K562 (cell line): ENCODE data around the gene HYI. TPM values are rescaled to one million over a fixed set of nuclear protein-coding genes. Genes with fewer than 3 reads are reported as not detected.
A peak's percentile ranks its signal among the peaks of the same experiment; 100 is the strongest.

Experiments
- CREB3L1 ChIP-seq: fragments of 450-650 bp; IDR thresholded peaks from 2 replicates; pipeline ENCODE4 v1.6.1; 2014; ENCODE audit warnings: low read depth, mild to moderate bottlenecking, moderate library complexity, borderline replicate concordance
- ESRRA ChIP-seq: fragments of 450-650 bp; IDR thresholded peaks from 2 replicates; pipeline ENCODE4 v1.6.1; 2014; ENCODE audit warnings: low read depth, mild to moderate bottlenecking, moderate library complexity, borderline replicate concordance
- SMARCA5 ChIP-seq: fragments of 450-650 bp; IDR thresholded peaks from 2 replicates; pipeline ENCODE4 v1.6.1; 2016
- TBL1XR1 ChIP-seq, 2 experiments: IDR thresholded peaks; 2 replicates each; pipeline ENCODE4 v1.6.1; 2012; ENCODE audit warnings: improper control_type of control experiment in 2 of 2, low read length in 2 of 2, mild to moderate bottlenecking in 1 of 2
- ZBTB40 ChIP-seq, 2 experiments: fragments of 450-650 bp in 1 of 2; sonication (generic) in 1 of 2; formaldehyde crosslinking in 1 of 2; IDR thresholded peaks; 2 replicates each; pipeline versions ENCODE4 v1.7.1 to v1.9.0; 2016 to 2022; ENCODE audit warnings: inconsistent platforms in 1 of 2, mild to moderate bottlenecking in 1 of 2, missing genetic modification reagents in 1 of 2
- polyA plus RNA-seq, 8 experiments: library from polyadenylated mRNA; depleted of rRNA in 4 of 8; stranded (reverse) in 5 of 8; unstranded in 3 of 8; fragments of >200 nt; fragmentation: Nextera tagmentation in 2 of 8; fragmentation: Illumina TruSeq in 1 of 8; extraction: Ambion mirVana in 2 of 8; extraction: Trizol in 1 of 8; gene quantifications; 2 replicates each; pipeline versions ENCODE4 v1.2.1 to v1.2.3, GENCODE V29; 2011 to 2014; ENCODE audit warnings: inconsistent platforms in 1 of 8, missing spikeins in 1 of 8
- total RNA-seq, 7 experiments: library from RNA; depleted of rRNA in 6 of 7; stranded (reverse); fragments of >200 nt in 6 of 7; fragmentation: Illumina TruSeq in 2 of 7; extraction: Trizol in 2 of 7; gene quantifications; 2 replicates each; pipeline versions ENCODE4 v1.2.1 to v1.2.3, GENCODE V29; 2011 to 2021; ENCODE audit warnings: low replicate concordance in 1 of 7
- TF ChIP-seq, protein P1 (sequence below): fragments of 250-450 bp; sonication (Bioruptor Pico); IDR thresholded peaks from 2 replicates; pipeline ENCODE4 v1.4.0; 2020
- TF ChIP-seq, protein P2 (sequence below): fragments of 250-450 bp; sonication (Bioruptor Pico); IDR thresholded peaks from 2 replicates; pipeline ENCODE4 v1.4.0; 2020; ENCODE audit warnings: mild to moderate bottlenecking

The HYI gene
- total and polyA plus RNA-seq, 9 of the 15 experiments (the other 6 are each of a cell fraction or from before 2014, with no cell fraction given), result 0.04 to 4.1 (median 1.4) TPM; not detected in 1

DNA sequence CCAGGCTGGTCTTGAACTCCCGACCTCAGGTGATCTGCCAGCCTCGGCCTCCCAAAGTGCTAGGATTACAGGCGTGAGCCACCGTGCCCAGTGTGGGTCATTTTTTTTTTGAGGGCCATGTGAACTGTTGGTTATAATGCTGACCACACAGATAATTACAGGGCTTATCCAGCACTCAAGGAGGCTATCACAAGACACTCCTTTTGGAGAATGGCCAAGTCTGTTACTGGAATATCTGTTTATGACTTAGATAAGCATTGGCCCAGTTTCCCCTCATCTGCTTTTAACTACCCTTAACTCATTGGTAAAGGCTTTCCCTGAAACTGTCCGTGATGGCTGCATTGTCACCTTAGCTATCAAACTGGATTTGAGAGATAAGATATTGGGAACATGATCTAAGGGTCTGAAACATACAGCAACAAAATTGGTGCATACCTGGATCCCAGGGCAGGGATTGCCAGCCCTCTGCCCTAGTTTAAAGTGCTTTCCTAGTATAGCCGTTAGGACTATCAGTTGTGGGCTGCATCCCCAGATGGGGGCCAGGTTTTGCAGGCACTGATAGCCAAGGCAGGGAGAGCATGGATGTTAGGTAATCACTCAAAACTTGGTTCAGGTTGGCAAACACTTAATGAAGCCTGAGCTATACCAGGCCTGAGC is 48.4 kb downstream of the HYI start (continued):
- TF ChIP-seq ZBTB40 (IDR thresholded peaks at IDR 0.05), result no peak
- no peak for TF ChIP-seq ZBTB40 (CRISPR knock-in tag; IDR thresholded peaks at IDR 0.05)
- peak; percentile 87; the same call in 1 of the 2 replicates for TF ChIP-seq ESRRA
- TF ChIP-seq, protein P1, sequence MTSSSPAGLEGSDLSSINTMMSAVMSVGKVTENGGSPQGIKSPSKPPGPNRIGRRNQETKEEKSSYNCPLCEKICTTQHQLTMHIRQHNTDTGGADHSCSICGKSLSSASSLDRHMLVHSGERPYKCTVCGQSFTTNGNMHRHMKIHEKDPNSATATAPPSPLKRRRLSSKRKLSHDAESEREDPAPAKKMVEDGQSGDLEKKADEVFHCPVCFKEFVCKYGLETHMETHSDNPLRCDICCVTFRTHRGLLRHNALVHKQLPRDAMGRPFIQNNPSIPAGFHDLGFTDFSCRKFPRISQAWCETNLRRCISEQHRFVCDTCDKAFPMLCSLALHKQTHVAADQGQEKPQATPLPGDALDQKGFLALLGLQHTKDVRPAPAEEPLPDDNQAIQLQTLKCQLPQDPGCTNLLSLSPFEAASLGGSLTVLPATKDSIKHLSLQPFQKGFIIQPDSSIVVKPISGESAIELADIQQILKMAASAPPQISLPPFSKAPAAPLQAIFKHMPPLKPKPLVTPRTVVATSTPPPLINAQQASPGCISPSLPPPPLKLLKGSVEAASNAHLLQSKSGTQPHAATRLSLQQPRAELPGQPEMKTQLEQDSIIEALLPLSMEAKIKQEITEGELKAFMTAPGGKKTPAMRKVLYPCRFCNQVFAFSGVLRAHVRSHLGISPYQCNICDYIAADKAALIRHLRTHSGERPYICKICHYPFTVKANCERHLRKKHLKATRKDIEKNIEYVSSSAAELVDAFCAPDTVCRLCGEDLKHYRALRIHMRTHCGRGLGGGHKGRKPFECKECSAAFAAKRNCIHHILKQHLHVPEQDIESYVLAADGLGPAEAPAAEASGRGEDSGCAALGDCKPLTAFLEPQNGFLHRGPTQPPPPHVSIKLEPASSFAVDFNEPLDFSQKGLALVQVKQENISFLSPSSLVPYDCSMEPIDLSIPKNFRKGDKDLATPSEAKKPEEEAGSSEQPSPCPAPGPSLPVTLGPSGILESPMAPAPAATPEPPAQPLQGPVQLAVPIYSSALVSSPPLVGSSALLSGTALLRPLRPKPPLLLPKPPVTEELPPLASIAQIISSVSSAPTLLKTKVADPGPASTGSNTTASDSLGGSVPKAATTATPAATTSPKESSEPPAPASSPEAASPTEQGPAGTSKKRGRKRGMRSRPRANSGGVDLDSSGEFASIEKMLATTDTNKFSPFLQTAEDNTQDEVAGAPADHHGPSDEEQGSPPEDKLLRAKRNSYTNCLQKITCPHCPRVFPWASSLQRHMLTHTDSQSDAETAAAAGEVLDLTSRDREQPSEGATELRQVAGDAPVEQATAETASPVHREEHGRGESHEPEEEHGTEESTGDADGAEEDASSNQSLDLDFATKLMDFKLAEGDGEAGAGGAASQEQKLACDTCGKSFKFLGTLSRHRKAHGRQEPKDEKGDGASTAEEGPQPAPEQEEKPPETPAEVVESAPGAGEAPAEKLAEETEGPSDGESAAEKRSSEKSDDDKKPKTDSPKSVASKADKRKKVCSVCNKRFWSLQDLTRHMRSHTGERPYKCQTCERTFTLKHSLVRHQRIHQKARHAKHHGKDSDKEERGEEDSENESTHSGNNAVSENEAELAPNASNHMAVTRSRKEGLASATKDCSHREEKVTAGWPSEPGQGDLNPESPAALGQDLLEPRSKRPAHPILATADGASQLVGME, result no peak
- TF ChIP-seq CREB3L1, result 0 out of 2 replicates have a peak, but pooled peaks have one; percentile 32
- peak in 1 of 2 experiments; percentile 94; a peak in 2 of 4 replicates for TF ChIP-seq TBL1XR1 (IDR thresholded peaks at IDR 0.05; ENCODE audit: low read length in 2 of 2)
- TF ChIP-seq, protein P2, sequence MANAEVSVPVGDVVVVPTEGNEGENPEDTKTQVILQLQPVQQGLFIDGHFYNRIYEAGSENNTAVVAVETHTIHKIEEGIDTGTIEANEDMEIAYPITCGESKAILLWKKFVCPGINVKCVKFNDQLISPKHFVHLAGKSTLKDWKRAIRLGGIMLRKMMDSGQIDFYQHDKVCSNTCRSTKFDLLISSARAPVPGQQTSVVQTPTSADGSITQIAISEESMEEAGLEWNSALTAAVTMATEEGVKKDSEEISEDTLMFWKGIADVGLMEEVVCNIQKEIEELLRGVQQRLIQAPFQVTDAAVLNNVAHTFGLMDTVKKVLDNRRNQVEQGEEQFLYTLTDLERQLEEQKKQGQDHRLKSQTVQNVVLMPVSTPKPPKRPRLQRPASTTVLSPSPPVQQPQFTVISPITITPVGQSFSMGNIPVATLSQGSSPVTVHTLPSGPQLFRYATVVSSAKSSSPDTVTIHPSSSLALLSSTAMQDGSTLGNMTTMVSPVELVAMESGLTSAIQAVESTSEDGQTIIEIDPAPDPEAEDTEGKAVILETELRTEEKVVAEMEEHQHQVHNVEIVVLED (CRISPR knock-in tag), result no peak
- no peak for TF ChIP-seq SMARCA5
